ENCODE data around the gene FAM107B.
A peak's percentile ranks its signal among the peaks of the same experiment; 100 is the strongest.

The FAM107B gene

DNA sequence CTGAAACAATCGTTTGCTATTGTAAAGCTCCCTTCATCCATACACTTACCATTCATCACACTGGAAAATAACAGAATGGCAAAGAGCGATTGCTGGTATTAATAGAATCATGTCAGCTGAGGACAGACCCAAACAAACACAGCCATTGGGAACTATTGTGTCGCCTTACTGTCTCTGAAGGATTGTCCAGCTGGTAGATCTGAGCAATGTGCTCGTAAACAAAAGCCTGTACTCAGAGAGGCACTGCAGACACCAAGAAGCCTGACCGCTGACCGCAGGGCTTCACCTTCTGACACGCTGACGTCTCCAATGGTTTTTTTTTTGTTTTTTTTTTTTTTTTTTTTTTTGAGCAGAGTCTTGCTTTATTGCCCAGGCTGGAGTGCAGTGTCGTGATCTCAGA is 292.9 kb downstream of the FAM107B start:
- no peak overlapping the region for H3K4ac ChIP-seq (ENCODE audit: low read depth in 1 of 2, low read length in 2 of 2)
- no peak overlapping the region for H3K9ac ChIP-seq (ENCODE audit: low read length)
- H3K14ac ChIP-seq (ENCODE audit: low read length in 2 of 2) = no peak overlapping the region
- no peaks in the 10 kb centered on the region for H3K79me1 ChIP-seq (replicated peaks; ENCODE audit: low read length, poor library complexity, severe bottlenecking)
- no peak overlapping the region for H2AFZ ChIP-seq (ENCODE audit: low read depth, low read length)
- no peak overlapping the region for H3K18ac ChIP-seq (ENCODE audit: low read depth in 1 of 2, low read length in 2 of 2)
- peak; percentile 82 for DNase-seq
- no peak overlapping the region for H2BK120ac ChIP-seq (ENCODE audit: low read depth, low read length)
- H2BK12ac ChIP-seq (ENCODE audit: low read length in 2 of 2) = no peak overlapping the region
- H3K27ac ChIP-seq (ENCODE audit: low read length, poor library complexity, severe bottlenecking) = no peak overlapping the region
- H3K4me3 ChIP-seq (ENCODE audit: insufficient read depth in 1 of 2, low read depth in 1 of 2, low read length in 2 of 2) = no peak overlapping the region
- H3K4me2 ChIP-seq (ENCODE audit: low read length, poor library complexity, severe bottlenecking) = no peak overlapping the region
- no peak overlapping the region for H3K23ac ChIP-seq (ENCODE audit: low read length in 2 of 2)
- H3K4me1 ChIP-seq (ENCODE audit: control insufficient read depth, insufficient read depth, low read depth, low read length) = peaks cover 6% of the 10 kb centered on the region
- WGBS = 57% methylated on average over 9 of the region's 9 CpGs
- H3K36me3 ChIP-seq (ENCODE audit: control insufficient read depth in 1 of 2, insufficient read depth in 2 of 2, low read depth in 1 of 2, low read length in 2 of 2) = no peaks in the 10 kb centered on the region
- no peak overlapping the region for H2BK15ac ChIP-seq (ENCODE audit: low read depth, poor library complexity, severe bottlenecking)
- H4K91ac ChIP-seq (ENCODE audit: low read length) = no peak overlapping the region
- peaks cover 15 to 70% of the 10 kb centered on the region in 2 experiments for H3K27me3 ChIP-seq (ENCODE audit: control insufficient read depth in 1 of 2, insufficient read depth in 1 of 2, low read length in 2 of 2)
- no peak overlapping the region for H2AK5ac ChIP-seq (ENCODE audit: low read length, severe bottlenecking)
- H2BK5ac ChIP-seq (ENCODE audit: low read depth, low read length, poor library complexity, severe bottlenecking) = no peak overlapping the region
- H3K9me3 ChIP-seq (ENCODE audit: control insufficient read depth, low read length) = no peaks in the 10 kb centered on the region
- H4K8ac ChIP-seq (ENCODE audit: low read length) = no peak overlapping the region

DNA sequence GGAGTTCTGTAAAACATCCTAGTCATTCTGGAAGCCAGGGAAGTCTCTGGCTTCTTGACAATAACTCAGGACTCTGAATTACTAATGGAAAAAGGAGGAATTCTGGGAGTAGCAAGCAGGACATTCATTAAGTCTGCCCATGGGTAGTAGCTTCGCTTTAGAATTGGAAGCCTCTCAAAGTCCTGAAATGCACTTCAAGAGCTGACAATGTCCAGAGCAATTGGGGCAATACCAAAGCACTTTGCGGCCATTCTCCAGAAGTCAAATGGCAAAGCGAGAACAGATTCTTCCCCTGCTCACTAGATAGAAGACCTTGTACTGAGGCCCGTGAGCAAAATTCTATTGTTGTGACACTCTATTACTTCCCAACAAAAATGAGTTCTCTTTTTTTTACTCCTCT is 293.7 kb downstream of the FAM107B start:
- H3K14ac ChIP-seq (ENCODE audit: low read length in 2 of 2) = no peak overlapping the region

DNA sequence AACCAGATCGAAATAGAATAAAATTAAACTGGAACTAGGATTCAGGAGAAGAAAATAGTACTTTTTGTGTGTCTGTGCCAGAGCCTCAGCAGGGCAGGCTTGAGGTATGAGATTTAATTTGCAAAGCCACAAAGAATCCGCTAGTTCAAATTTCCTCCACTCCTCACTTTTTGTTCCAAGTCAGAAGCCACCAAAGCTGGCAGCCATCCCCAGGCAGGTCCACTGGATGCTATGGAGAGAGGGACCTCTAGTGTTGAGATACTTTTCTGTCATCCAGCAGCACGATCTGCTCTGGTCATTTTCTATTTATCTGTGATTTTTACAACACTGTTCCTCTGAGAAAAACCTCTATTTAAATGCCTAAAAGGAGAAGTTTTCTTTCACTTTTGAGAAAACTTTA is 296.1 kb downstream of the FAM107B start:
- no peak overlapping the region for H2AFZ ChIP-seq (ENCODE audit: low read depth, low read length)
- H3K4me3 ChIP-seq (ENCODE audit: insufficient read depth in 1 of 2, low read depth in 1 of 2, low read length in 2 of 2) = no peak overlapping the region
- no peak overlapping the region for H3K4ac ChIP-seq (ENCODE audit: low read depth in 1 of 2, low read length in 2 of 2)
- no peak overlapping the region for H2BK5ac ChIP-seq (ENCODE audit: low read depth, low read length, poor library complexity, severe bottlenecking)
- H3K27me3 ChIP-seq (ENCODE audit: control insufficient read depth in 1 of 2, insufficient read depth in 1 of 2, low read length in 2 of 2) = peaks cover 6 to 76% of the 10 kb centered on the region in 2 experiments
- no peak overlapping the region for H2AK5ac ChIP-seq (ENCODE audit: low read length, severe bottlenecking)
- no peaks in the 10 kb centered on the region for H3K36me3 ChIP-seq (ENCODE audit: control insufficient read depth in 1 of 2, insufficient read depth in 2 of 2, low read depth in 1 of 2, low read length in 2 of 2)
- H2BK12ac ChIP-seq (ENCODE audit: low read length in 2 of 2) = no peak overlapping the region
- H3K79me1 ChIP-seq (replicated peaks; ENCODE audit: low read length, poor library complexity, severe bottlenecking) = no peaks in the 10 kb centered on the region
- 89% methylated on average over 1 of the region's 3 CpGs for WGBS
- H3K4me2 ChIP-seq (ENCODE audit: low read length, poor library complexity, severe bottlenecking) = no peak overlapping the region
- peak; percentile 51 for DNase-seq
- H3K4me1 ChIP-seq (ENCODE audit: control insufficient read depth, insufficient read depth, low read depth, low read length) = peaks cover 6% of the 10 kb centered on the region
- no peak overlapping the region for H4K91ac ChIP-seq (ENCODE audit: low read length)
- H2BK15ac ChIP-seq (ENCODE audit: low read depth, poor library complexity, severe bottlenecking) = no peak overlapping the region
- H3K27ac ChIP-seq (ENCODE audit: low read length, poor library complexity, severe bottlenecking) = no peak overlapping the region
- H3K18ac ChIP-seq (ENCODE audit: low read depth in 1 of 2, low read length in 2 of 2) = no peak overlapping the region
- no peak overlapping the region for H3K14ac ChIP-seq (ENCODE audit: low read length in 2 of 2)
- H4K8ac ChIP-seq (ENCODE audit: low read length) = no peak overlapping the region
- H3K23ac ChIP-seq (ENCODE audit: low read length in 2 of 2) = no peak overlapping the region
- H2BK120ac ChIP-seq (ENCODE audit: low read depth, low read length) = no peak overlapping the region
- H3K9ac ChIP-seq (ENCODE audit: low read length) = peak overlapping the region; percentile 60
- no peaks in the 10 kb centered on the region for H3K9me3 ChIP-seq (ENCODE audit: control insufficient read depth, low read length)

More for the DNA sequence above, 293.7 kb downstream of the FAM107B start:
- no peak overlapping the region for H4K8ac ChIP-seq (ENCODE audit: low read length)
- no peak overlapping the region for H2AFZ ChIP-seq (ENCODE audit: low read depth, low read length)
- no peak overlapping the region for H3K4ac ChIP-seq (ENCODE audit: low read depth in 1 of 2, low read length in 2 of 2)
- no peak overlapping the region for H2BK12ac ChIP-seq (ENCODE audit: low read length in 2 of 2)
- H3K79me1 ChIP-seq (replicated peaks; ENCODE audit: low read length, poor library complexity, severe bottlenecking) = no peaks in the 10 kb centered on the region
- H2BK15ac ChIP-seq (ENCODE audit: low read depth, poor library complexity, severe bottlenecking) = no peak overlapping the region
- H3K23ac ChIP-seq (ENCODE audit: low read length in 2 of 2) = no peak overlapping the region
- H3K36me3 ChIP-seq (ENCODE audit: control insufficient read depth in 1 of 2, insufficient read depth in 2 of 2, low read depth in 1 of 2, low read length in 2 of 2) = no peaks in the 10 kb centered on the region
- H2BK5ac ChIP-seq (ENCODE audit: low read depth, low read length, poor library complexity, severe bottlenecking) = no peak overlapping the region
- H3K27ac ChIP-seq (ENCODE audit: low read length, poor library complexity, severe bottlenecking) = no peak overlapping the region
- H3K27me3 ChIP-seq (ENCODE audit: control insufficient read depth in 1 of 2, insufficient read depth in 1 of 2, low read length in 2 of 2) = peaks cover 15 to 69% of the 10 kb centered on the region in 2 experiments
- WGBS = 94% methylated on average over 3 of the region's 4 CpGs
- no peak overlapping the region for H3K9ac ChIP-seq (ENCODE audit: low read length)
- H3K9me3 ChIP-seq (ENCODE audit: control insufficient read depth, low read length) = no peaks in the 10 kb centered on the region
- H3K4me2 ChIP-seq (ENCODE audit: low read length, poor library complexity, severe bottlenecking) = no peak overlapping the region
- H4K91ac ChIP-seq (ENCODE audit: low read length) = no peak overlapping the region
- no peak overlapping the region for H3K18ac ChIP-seq (ENCODE audit: low read depth in 1 of 2, low read length in 2 of 2)
- H2AK5ac ChIP-seq (ENCODE audit: low read length, severe bottlenecking) = no peak overlapping the region
- DNase-seq = no peak
- no peak overlapping the region for H2BK120ac ChIP-seq (ENCODE audit: low read depth, low read length)
- H3K4me3 ChIP-seq (ENCODE audit: insufficient read depth in 1 of 2, low read depth in 1 of 2, low read length in 2 of 2) = no peak overlapping the region
- H3K4me1 ChIP-seq (ENCODE audit: control insufficient read depth, insufficient read depth, low read depth, low read length) = peaks cover 6% of the 10 kb centered on the region

DNA sequence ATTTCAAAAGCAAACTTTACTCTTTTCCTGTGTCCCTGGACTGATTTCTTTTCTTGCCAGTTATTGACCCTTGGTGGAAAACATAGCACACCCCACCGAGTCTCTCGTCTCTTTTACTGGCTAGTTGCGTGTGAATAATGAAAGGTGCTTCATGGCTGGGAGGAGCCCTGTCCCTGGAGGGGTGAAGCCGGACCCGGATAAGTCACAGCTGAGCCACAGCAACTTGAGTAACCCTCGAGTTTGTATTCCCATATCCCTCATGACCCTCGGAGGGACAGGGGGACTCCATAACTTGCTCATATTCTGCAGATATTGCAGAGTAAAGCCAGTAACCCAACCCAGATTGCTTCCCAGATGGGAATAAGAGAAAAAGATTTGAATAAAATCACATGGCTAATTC is 296.5 kb downstream of the FAM107B start:
- no peak overlapping the region for H3K14ac ChIP-seq (ENCODE audit: low read length in 2 of 2)
- no peak overlapping the region for H2AFZ ChIP-seq (ENCODE audit: low read depth, low read length)
- no peak overlapping the region for H3K23ac ChIP-seq (ENCODE audit: low read length in 2 of 2)
- no peak overlapping the region for H2BK12ac ChIP-seq (ENCODE audit: low read length in 2 of 2)
- peak overlapping the region; percentile 60 for H3K9ac ChIP-seq (ENCODE audit: low read length)
- no peak overlapping the region for H3K27ac ChIP-seq (ENCODE audit: low read length, poor library complexity, severe bottlenecking)
- H3K4me3 ChIP-seq (ENCODE audit: insufficient read depth in 1 of 2, low read depth in 1 of 2, low read length in 2 of 2) = no peak overlapping the region
- H3K18ac ChIP-seq (ENCODE audit: low read depth in 1 of 2, low read length in 2 of 2) = no peak overlapping the region
- no peaks in the 10 kb centered on the region for H3K9me3 ChIP-seq (ENCODE audit: control insufficient read depth, low read length)
- no peaks in the 10 kb centered on the region for H3K36me3 ChIP-seq (ENCODE audit: control insufficient read depth in 1 of 2, insufficient read depth in 2 of 2, low read depth in 1 of 2, low read length in 2 of 2)
- no peaks in the 10 kb centered on the region for H3K79me1 ChIP-seq (replicated peaks; ENCODE audit: low read length, poor library complexity, severe bottlenecking)
- H2AK5ac ChIP-seq (ENCODE audit: low read length, severe bottlenecking) = peak overlapping the region; percentile 5
- no peak overlapping the region for H3K4me2 ChIP-seq (ENCODE audit: low read length, poor library complexity, severe bottlenecking)
- DNase-seq = no peak
- no peak overlapping the region for H3K4ac ChIP-seq (ENCODE audit: low read depth in 1 of 2, low read length in 2 of 2)
- no peak overlapping the region for H2BK5ac ChIP-seq (ENCODE audit: low read depth, low read length, poor library complexity, severe bottlenecking)
- peaks cover 6 to 76% of the 10 kb centered on the region in 2 experiments for H3K27me3 ChIP-seq (ENCODE audit: control insufficient read depth in 1 of 2, insufficient read depth in 1 of 2, low read length in 2 of 2)
- H4K8ac ChIP-seq (ENCODE audit: low read length) = no peak overlapping the region
- H3K4me1 ChIP-seq (ENCODE audit: control insufficient read depth, insufficient read depth, low read depth, low read length) = peaks cover 6% of the 10 kb centered on the region
- H2BK15ac ChIP-seq (ENCODE audit: low read depth, poor library complexity, severe bottlenecking) = no peak overlapping the region
- H4K91ac ChIP-seq (ENCODE audit: low read length) = no peak overlapping the region
- 86% methylated on average over 6 of the region's 7 CpGs for WGBS
- H2BK120ac ChIP-seq (ENCODE audit: low read depth, low read length) = no peak overlapping the region

All from mesenchymal stem cell (in vitro differentiated cells and primary cell).